ENCODE measurements around the gene MX1.
A peak's percentile ranks its signal among the peaks of the same experiment; 100 is the strongest.

DNA sequence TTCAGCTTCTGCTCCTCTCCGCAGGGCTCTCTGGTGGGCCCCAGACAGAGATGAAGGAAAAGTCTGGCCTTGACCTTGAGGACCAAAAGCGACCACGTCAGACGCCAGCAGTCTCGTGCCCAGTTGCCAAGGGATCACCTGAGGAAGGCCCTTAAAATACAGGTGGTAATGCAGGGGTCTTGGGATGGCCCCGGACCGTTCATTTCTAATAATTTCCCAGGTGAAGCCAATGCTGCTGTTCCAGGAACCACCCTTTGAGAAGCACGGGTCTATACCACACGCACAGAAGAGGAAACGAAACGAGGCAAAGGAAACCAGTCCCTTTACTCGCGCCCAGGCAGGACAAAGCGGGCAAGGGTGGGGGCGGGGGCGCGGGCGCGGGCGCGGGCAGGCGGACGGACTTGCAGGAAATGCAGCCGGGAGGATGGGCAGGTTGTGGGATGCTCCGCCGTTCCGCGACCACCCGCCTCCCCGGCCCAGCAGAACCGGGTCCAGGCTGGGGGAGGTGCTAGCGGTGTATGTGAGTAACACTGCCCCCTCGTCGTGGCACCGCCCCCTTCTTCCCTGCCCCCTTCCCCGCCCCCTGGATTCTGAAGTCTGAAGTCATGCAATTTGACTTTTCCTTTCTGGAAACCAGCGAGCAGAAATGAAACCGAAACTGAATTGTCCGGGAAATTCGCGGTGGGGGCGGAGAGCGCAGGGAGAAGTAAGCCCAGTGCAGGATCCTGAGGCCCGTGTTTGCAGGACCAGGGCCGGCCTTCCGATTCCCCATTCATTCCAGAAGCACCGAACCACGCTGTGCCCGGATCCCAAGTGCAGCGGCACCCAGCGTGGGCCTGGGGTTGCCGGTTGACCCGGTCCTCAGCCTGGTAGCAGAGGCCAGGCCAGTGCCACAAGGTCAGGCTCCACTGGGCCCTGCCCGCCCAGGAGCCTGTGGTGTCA is 5.8 kb upstream of the MX1 start:
- TF ChIP-seq CTCF (IDR thresholded peaks at IDR 0.05) (no peak), POLR2A (IDR thresholded peaks at IDR 0.05) (no peak), POLR2AphosphoS5 (IDR thresholded peaks at IDR 0.05; ENCODE audit: insufficient read depth in 1 of 2, low read depth in 1 of 2) (peak; percentile 74 to 76)
